ENCODE results near the gene ICAM4. TPM values are rescaled to one million over a fixed set of nuclear protein-coding genes. Genes with fewer than 3 reads are reported as not detected.

Gene ICAM4
- total and polyA plus RNA-seq, 2 of the 13 experiments (the other 11 are each of a cell fraction or from before 2014, with no cell fraction given) = 2.9 to 4.0 TPM

GRCh38 chr19:10270616-10271394, 15.9 kb upstream of the ICAM4 start, which contains the start of gene ICAM1 (continued):
- TF ChIP-seq ARID4A (CRISPR knock-in tag; IDR thresholded peaks at IDR 0.05; ENCODE audit: borderline replicate concordance) = peak; percentile 94
- TF ChIP-seq ZEB1 (IDR thresholded peaks at IDR 0.05; ENCODE audit: insufficient replicate concordance, low read depth) = no peak
- TF ChIP-seq KMT2B (CRISPR knock-in tag; IDR thresholded peaks at IDR 0.05) = peak; percentile 68; the same call in 1 of the 2 replicates
- no peak for TF ChIP-seq ZNF326 (CRISPR knock-in tag; IDR thresholded peaks at IDR 0.05; ENCODE audit: borderline replicate concordance)
- peak; percentile 96 for TF ChIP-seq YEATS4 (CRISPR knock-in tag; IDR thresholded peaks at IDR 0.05; ENCODE audit: borderline replicate concordance)
- no peak for TF ChIP-seq ZNF569 (CRISPR knock-in tag; IDR thresholded peaks at IDR 0.05; ENCODE audit: borderline replicate concordance)
- TF ChIP-seq MXI1 (IDR thresholded peaks at IDR 0.05; ENCODE audit: borderline replicate concordance, low read depth, low read length) = peak; percentile 100
- TF ChIP-seq RNF2 (conservative IDR thresholded peaks at IDR 0.05; ENCODE audit: low read depth) = peak; percentile 80; the same call in 1 of the 2 replicates
- TF ChIP-seq ZNF644 (CRISPR knock-in tag; IDR thresholded peaks at IDR 0.05; ENCODE audit: low read depth) = no peak
- no peak for TF ChIP-seq CENPBD1 (CRISPR knock-in tag; IDR thresholded peaks at IDR 0.05; ENCODE audit: borderline replicate concordance, low read depth)
- peak; percentile 49; the same call in 1 of the 2 replicates for TF ChIP-seq NR0B2 (CRISPR knock-in tag; IDR thresholded peaks at IDR 0.05)
- peak; percentile 78; the same call in 1 of the 2 replicates for TF ChIP-seq ZBTB26 (CRISPR knock-in tag; IDR thresholded peaks at IDR 0.05; ENCODE audit: borderline replicate concordance)
- 0 out of 2 replicates have a peak, but pooled peaks have one; percentile 48 for TF ChIP-seq ZBTB20 (CRISPR knock-in tag; IDR thresholded peaks at IDR 0.05; ENCODE audit: borderline replicate concordance, low read depth)
- no peak for TF ChIP-seq ZNF264 (CRISPR knock-in tag; IDR thresholded peaks at IDR 0.05)
- TF ChIP-seq ZNF616 (CRISPR knock-in tag; IDR thresholded peaks at IDR 0.05; ENCODE audit: low read depth) = peak; percentile 77; the same call in 1 of the 2 replicates
- peak; percentile 76; the same call in 1 of the 2 replicates for TF ChIP-seq MTERF4 (CRISPR knock-in tag; IDR thresholded peaks at IDR 0.05)
- TF ChIP-seq GPN1 (CRISPR knock-in tag; IDR thresholded peaks at IDR 0.05; ENCODE audit: borderline replicate concordance) = no peak
- peak; percentile 73; the same call in 1 of the 2 replicates for TF ChIP-seq ARNTL (CRISPR knock-in tag; IDR thresholded peaks at IDR 0.05)
- peak; percentile 86; the same call in 1 of the 2 replicates for TF ChIP-seq ZNF639 (CRISPR knock-in tag; conservative IDR thresholded peaks at IDR 0.05)
